ENCODE results near the gene AFG3L2.

- TF ChIP-seq, protein P1, sequence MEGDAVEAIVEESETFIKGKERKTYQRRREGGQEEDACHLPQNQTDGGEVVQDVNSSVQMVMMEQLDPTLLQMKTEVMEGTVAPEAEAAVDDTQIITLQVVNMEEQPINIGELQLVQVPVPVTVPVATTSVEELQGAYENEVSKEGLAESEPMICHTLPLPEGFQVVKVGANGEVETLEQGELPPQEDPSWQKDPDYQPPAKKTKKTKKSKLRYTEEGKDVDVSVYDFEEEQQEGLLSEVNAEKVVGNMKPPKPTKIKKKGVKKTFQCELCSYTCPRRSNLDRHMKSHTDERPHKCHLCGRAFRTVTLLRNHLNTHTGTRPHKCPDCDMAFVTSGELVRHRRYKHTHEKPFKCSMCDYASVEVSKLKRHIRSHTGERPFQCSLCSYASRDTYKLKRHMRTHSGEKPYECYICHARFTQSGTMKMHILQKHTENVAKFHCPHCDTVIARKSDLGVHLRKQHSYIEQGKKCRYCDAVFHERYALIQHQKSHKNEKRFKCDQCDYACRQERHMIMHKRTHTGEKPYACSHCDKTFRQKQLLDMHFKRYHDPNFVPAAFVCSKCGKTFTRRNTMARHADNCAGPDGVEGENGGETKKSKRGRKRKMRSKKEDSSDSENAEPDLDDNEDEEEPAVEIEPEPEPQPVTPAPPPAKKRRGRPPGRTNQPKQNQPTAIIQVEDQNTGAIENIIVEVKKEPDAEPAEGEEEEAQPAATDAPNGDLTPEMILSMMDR (IDR thresholded peaks at IDR 0.05): no peak
- no peak for TF ChIP-seq POLR2A (IDR thresholded peaks at IDR 0.05)
Observed at GRCh38 chr18:12424252-12424651, 47.2 kb upstream of the AFG3L2 start.

Measured in adrenal gland (tissue), 5 donors.